ENCODE results near the gene TMEM184A. TPM values are rescaled to one million over a fixed set of nuclear protein-coding genes. Genes with fewer than 3 reads are reported as not detected.

Gene TMEM184A
- total and polyA plus RNA-seq, 2 of the 4 experiments (the other 2 are of a cell fraction), result 0.36 to 1.9 TPM

GRCh38 chr7:1591396-1591795 is 35.4 kb upstream of the TMEM184A start:
- Histone ChIP-seq H4K20me1 (ENCODE audit: insufficient read depth, low read length) (no peaks in the 10 kb centered on the region; the same call in 1 of the 2 replicates), H3K4ac (ENCODE audit: low read depth, low read length) (no peak overlapping the region), H2AK9ac (replicated peaks; ENCODE audit: low read depth, low read length, poor library complexity) (no peak overlapping the region), H3K9me1 (ENCODE audit: insufficient read depth, low read length) (no peaks in the 10 kb centered on the region), H4K91ac (ENCODE audit: insufficient read depth, low read depth, low read length) (no peak overlapping the region), H3K23ac (ENCODE audit: low read depth, low read length) (no peak overlapping the region), H3K18ac (ENCODE audit: low read depth, low read length) (no peak overlapping the region), H3K14ac (replicated peaks; ENCODE audit: low read depth, low read length) (no peak overlapping the region), H2BK5ac (ENCODE audit: low read depth, low read length, poor library complexity, severe bottlenecking) (no peak overlapping the region), H4K5ac (ENCODE audit: low read depth, low read length) (no peak overlapping the region), H3K36me3 (ENCODE audit: control insufficient read depth, insufficient read depth, low read length) (no peaks in the 10 kb centered on the region), H3K9me3 (ENCODE audit: control insufficient read depth, insufficient read depth, low read length) (peaks cover 13% of the 10 kb centered on the region), H3K27ac (ENCODE audit: insufficient read depth, low read length) (no peak overlapping the region), H2BK20ac (ENCODE audit: low read depth, low read length) (no peak overlapping the region), H3K9ac (ENCODE audit: low read depth, low read length) (no peak overlapping the region), H2BK15ac (ENCODE audit: low read depth, low read length) (no peak overlapping the region), H2AFZ (replicated peaks; ENCODE audit: low read length, poor library complexity) (no peak overlapping the region), H4K8ac (ENCODE audit: low read depth in 2 of 2, low read length in 2 of 2) (no peak overlapping the region), H3K4me3 (ENCODE audit: insufficient read depth, low read depth, low read length) (no peak overlapping the region), H3K56ac (ENCODE audit: extremely low read depth, insufficient read depth, low read length) (no peak overlapping the region), H3K27me3 (ENCODE audit: control insufficient read depth, insufficient read depth, low read length) (peaks cover 60% of the 10 kb centered on the region), H2AK5ac (ENCODE audit: low read depth, low read length) (no peak overlapping the region), H2BK120ac (ENCODE audit: low read depth, low read length) (no peak overlapping the region), H3K79me1 (ENCODE audit: low read depth in 1 of 2, low read length in 2 of 2) (no peaks in the 10 kb centered on the region), H3K4me1 (ENCODE audit: control insufficient read depth, insufficient read depth, low read length) (no peaks in the 10 kb centered on the region), H3K4me2 (ENCODE audit: low read depth, low read length) (no peak overlapping the region)
- intact Hi-C loops (cut with micrococcal nuclease), result no loop called here
- 23% methylated on average over 2 of the region's 6 CpGs; no CpG with 5 or more reads in 1 of the 2 experiments for WGBS, 2 experiments (ENCODE audit: extremely low coverage in 2 of 2, insufficient read length in 1 of 2)
- DNase-seq, result no peak
- no peak for ATAC-seq (ENCODE audit: low read depth)
- in situ Hi-C loops (cut with MboI; ENCODE audit: low sequenced_read_pairs), result no loop called here
- dilution Hi-C loops (cut with HindIII; ENCODE audit: low sequenced_read_pairs, unreplicated experiment), result no loop called here
- BruUV-seq (replicated peaks), result no TSS peak
- POLR2A ChIA-PET (ENCODE audit: unreplicated experiment), result no interaction called here
- CTCF ChIA-PET, result no interaction called here
- no peak for TF ChIP-seq MXI1 (IDR thresholded peaks at IDR 0.05; ENCODE audit: borderline replicate concordance, low read depth, low read length)
- TF ChIP-seq CHD1 (IDR thresholded peaks at IDR 0.05; ENCODE audit: low read depth, low read length), result no peak
- no peak for TF ChIP-seq POLR2A (IDR thresholded peaks at IDR 0.05; ENCODE audit: low read depth, low read length)
- TF ChIP-seq CEBPB (IDR thresholded peaks at IDR 0.05; ENCODE audit: low read depth, low read length), result no peak
- no peak for TF ChIP-seq ELK1 (IDR thresholded peaks at IDR 0.05; ENCODE audit: borderline replicate concordance, low read depth, low read length)
- TF ChIP-seq BHLHE40 (IDR thresholded peaks at IDR 0.05; ENCODE audit: low read depth, low read length), result no peak
- TF ChIP-seq MAFK (IDR thresholded peaks at IDR 0.05; ENCODE audit: low read depth, low read length), result no peak
